GM12801 (cell line): ENCODE results near the gene WBP1L.

ENCODE experiments used
- TF ChIP-seq, protein P1 (sequence below): IDR thresholded peaks from one replicate; pipeline ENCODE4 v1.5.1; 2011; ENCODE audit warnings: control low read depth; ENCODE audit not compliant: insufficient read length; ENCODE audit errors: extremely low read depth

WBP1L gene

DNA sequence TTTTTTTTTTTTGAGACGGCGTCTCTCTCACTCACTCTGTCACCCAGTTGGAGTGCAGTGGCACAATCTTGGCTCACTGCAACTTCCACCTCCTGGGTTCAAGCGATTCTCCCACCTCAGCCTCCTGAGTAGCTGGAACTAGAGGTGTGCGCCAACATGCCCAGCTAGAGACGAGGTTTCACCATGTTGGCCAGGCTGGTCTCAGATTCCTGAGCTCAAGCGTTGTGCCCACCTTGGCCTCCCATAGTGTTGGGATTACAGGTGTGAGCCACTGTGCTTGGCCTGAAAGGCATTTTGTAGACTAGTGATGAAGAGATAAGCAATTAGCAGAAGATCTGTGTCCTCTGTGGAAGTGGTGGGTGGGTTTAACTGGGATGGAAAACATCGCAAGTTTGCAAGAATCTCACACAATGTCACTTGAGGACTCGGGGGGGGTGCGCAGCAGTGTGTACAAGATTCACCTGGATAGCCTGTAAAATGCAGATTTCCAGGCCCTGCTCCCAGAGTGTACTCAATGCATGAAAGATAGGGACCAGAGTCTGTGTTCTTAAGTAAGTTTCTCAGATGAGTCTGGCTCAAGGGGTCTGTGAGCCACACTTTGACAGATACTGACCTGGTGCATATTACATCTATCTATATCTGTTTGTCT is 82.5 kb downstream of the WBP1L start:
- TF ChIP-seq, protein P1, sequence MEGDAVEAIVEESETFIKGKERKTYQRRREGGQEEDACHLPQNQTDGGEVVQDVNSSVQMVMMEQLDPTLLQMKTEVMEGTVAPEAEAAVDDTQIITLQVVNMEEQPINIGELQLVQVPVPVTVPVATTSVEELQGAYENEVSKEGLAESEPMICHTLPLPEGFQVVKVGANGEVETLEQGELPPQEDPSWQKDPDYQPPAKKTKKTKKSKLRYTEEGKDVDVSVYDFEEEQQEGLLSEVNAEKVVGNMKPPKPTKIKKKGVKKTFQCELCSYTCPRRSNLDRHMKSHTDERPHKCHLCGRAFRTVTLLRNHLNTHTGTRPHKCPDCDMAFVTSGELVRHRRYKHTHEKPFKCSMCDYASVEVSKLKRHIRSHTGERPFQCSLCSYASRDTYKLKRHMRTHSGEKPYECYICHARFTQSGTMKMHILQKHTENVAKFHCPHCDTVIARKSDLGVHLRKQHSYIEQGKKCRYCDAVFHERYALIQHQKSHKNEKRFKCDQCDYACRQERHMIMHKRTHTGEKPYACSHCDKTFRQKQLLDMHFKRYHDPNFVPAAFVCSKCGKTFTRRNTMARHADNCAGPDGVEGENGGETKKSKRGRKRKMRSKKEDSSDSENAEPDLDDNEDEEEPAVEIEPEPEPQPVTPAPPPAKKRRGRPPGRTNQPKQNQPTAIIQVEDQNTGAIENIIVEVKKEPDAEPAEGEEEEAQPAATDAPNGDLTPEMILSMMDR = no peak

DNA sequence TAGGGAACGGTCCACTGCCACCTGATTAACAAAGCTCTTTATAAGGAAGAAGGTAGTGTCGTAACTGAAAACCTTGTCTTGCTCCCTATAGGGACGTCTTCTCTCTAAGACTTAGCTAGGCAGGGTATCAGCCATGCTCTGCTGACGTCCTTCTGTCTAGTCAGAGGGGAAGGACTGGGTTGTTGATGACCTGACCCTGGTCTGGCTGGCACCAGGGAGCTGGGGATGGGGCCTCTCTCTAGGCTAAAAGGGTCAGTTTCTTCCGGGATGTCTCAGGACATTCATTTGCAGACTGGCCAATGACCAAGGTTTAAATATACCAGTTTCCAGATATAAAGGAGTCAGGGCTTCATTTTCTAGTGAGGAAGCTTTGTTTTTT is 83.8 kb downstream of the WBP1L start:
- TF ChIP-seq, protein P1 = no peak

- TF ChIP-seq, protein P1 = no peak
Observed at GRCh38 chr10:102831322-102832071, 87.7 kb downstream of the WBP1L start.

DNA sequence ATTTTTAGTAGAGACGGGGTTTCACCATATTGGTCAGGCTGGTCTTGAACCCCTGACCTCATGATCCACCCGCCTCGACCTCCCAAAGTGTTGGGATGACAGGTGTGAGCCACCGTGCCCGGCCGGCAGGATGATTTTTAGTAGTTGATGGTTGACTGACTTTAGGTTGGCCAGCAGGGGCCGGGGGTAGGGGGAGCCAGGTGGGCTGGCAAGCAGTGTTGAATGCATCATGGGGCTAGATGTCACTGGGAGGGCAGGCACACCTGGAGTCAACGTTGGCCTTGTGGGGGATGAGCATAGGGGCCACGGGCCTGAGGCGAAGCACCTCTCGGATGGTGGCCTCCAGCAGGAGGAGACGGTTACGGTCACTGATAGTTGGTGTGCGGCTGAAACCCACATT is 88.5 kb downstream of the WBP1L start:
- TF ChIP-seq, protein P1 = no peak

- TF ChIP-seq, protein P1 = no peak
Observed at GRCh38 chr10:102832987-102833386, 89.2 kb downstream of the WBP1L start.

DNA sequence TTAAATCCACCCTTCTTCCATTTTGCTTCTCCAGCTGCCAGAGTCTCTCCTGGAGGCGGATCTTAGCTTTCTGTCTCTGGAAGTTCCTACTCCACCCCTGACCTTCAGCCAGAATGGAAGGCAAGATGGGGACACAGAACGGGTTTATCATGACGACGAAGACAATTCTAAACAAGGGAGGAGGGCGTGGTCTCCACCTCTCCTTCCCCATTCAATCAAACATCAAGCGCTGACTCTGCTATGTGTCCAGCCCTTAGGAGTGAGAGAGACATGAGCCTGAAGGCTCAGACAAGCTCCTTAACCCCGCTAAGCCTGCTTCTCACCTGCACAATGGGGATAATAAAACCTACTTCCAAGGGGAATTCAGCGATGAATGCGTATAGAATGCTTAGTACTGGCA is 90.4 kb downstream of the WBP1L start:
- TF ChIP-seq, protein P1 = no peak

DNA sequence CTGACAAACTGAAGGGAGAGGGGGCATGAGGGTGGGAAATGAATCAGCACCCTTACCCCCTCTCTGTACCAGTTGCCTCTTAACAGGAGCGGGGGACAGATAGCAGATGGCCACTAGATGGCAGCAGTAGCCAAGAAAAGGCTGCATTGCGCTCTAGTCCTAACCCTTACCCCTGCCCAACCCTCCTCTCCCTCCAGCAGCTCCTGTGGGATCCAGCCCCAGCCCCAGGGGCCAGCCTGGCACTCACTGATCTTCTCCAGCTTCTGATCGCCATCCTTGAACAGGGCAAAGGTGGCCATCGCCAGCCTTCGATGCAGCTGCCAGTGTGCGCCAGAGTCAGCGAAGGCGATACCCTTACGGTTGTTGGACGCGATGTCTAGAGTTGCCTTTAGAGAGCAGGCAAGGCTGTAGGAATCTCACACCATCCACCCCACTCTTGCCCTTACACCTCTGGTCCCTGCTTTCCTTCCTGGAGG is 91.3 kb downstream of the WBP1L start:
- TF ChIP-seq, protein P1 = peak; percentile 12
